AG08396 (cell line): ENCODE data around the gene VEZT.
A peak's percentile ranks its signal among the peaks of the same experiment; 100 is the strongest.
"Not testable (repeated sequence)": the region's sequence is repeated elsewhere in the genome, so short reads cannot be mapped to it uniquely, and the experiment has no call there.

Experiments used
- DNase-seq: peaks from one replicate; pipeline ENCODE4 v3.0.0; 2012; ENCODE audit warnings: low spot score, mixed read lengths

VEZT gene

GRCh38 chr12:95224202-95225170, 6.9 kb downstream of the VEZT start:
- peak; percentile 37 for DNase-seq

GRCh38 chr12:95225645-95226212, 8.1 kb downstream of the VEZT start:
- DNase-seq, result no peak

- no peak for DNase-seq
Measured at GRCh38 chr12:95227818-95228356, 10.3 kb downstream of the VEZT start.

GRCh38 chr12:95228617-95229016, 11.0 kb downstream of the VEZT start:
- no peak for DNase-seq

GRCh38 chr12:95229636-95230035, 12.0 kb downstream of the VEZT start:
- no peak for DNase-seq

GRCh38 chr12:95230313-95230712, 12.7 kb downstream of the VEZT start:
- no peak for DNase-seq

- peak; percentile 56 for DNase-seq
Measured at GRCh38 chr12:95231190-95231589, 13.6 kb downstream of the VEZT start.

- DNase-seq, result not testable (repeated sequence)
Measured at GRCh38 chr12:95234187-95234586, 16.6 kb downstream of the VEZT start.

GRCh38 chr12:95235621-95236020, 18.0 kb downstream of the VEZT start:
- not testable (repeated sequence) for DNase-seq

- DNase-seq, result no peak
Measured at GRCh38 chr12:95237315-95237714, 19.7 kb downstream of the VEZT start.

- no peak for DNase-seq
Measured at GRCh38 chr12:95238150-95238549, 20.5 kb downstream of the VEZT start.

GRCh38 chr12:95239216-95239615, 21.6 kb downstream of the VEZT start:
- no peak for DNase-seq

- DNase-seq, result not testable (repeated sequence)
Measured at GRCh38 chr12:95239835-95240234, 22.2 kb downstream of the VEZT start.

- no peak for DNase-seq
Measured at GRCh38 chr12:95240556-95240955, 22.9 kb downstream of the VEZT start.

- DNase-seq, result not testable (repeated sequence)
Measured at GRCh38 chr12:95241138-95241537, 23.5 kb downstream of the VEZT start.

- no peak for DNase-seq
Measured at GRCh38 chr12:95241761-95242506, 24.3 kb downstream of the VEZT start.

- DNase-seq, result no peak
Measured at GRCh38 chr12:95243497-95244183, 26.0 kb downstream of the VEZT start.

- no peak for DNase-seq
Measured at GRCh38 chr12:95244350-95244749, 26.7 kb downstream of the VEZT start.

GRCh38 chr12:95248095-95248494, 30.5 kb downstream of the VEZT start:
- no peak for DNase-seq

GRCh38 chr12:95248604-95249360, 31.2 kb downstream of the VEZT start:
- DNase-seq, result no peak

GRCh38 chr12:95253386-95253785, 35.8 kb downstream of the VEZT start:
- DNase-seq, result no peak
